ENCODE results near the gene PPM1J. TPM values are rescaled to one million over a fixed set of nuclear protein-coding genes. Genes with fewer than 3 reads are reported as not detected.

Gene PPM1J
- total and polyA plus RNA-seq, 2 of the 8 experiments (the other 6 are each of a cell fraction or from before 2014, with no cell fraction given): 19.4 to 31.6 TPM

GRCh38 chr1:112754116-112754628 lies 39.0 kb upstream of the PPM1J start:
- Histone ChIP-seq H2AK5ac (ENCODE audit: low read depth, low read length) (no peak overlapping the region), H3K79me2 (ENCODE audit: control insufficient read depth in 1 of 2, insufficient read depth in 2 of 2, low read length in 2 of 2) (no peaks in the 10 kb centered on the region), H3K56ac (replicated peaks; ENCODE audit: insufficient read length, low read depth, low read length) (no peak overlapping the region), H2BK12ac (ENCODE audit: low read depth, low read length) (no peak overlapping the region), H3K27me3 (replicated peaks in 1 of 4; ENCODE audit: control insufficient read depth in 3 of 4, extremely low read depth in 1 of 4, insufficient read depth in 3 of 4, low read length in 3 of 4) (no peaks in the 10 kb centered on the region; a peak in 1 of 7 replicates), H3K4ac (replicated peaks; ENCODE audit: insufficient read length, low read depth, low read length) (no peak overlapping the region), H4K20me1 (replicated peaks in 1 of 2; ENCODE audit: control insufficient read depth in 1 of 2, insufficient read depth in 2 of 2, low read length in 2 of 2) (no peaks in the 10 kb centered on the region), H2BK5ac (ENCODE audit: low read depth, low read length) (no peak overlapping the region), H3K36me3 (ENCODE audit: control insufficient read depth in 2 of 4, insufficient read depth in 4 of 4, low read length in 3 of 4) (no peaks in the 10 kb centered on the region), H3K9me3 (ENCODE audit: insufficient read depth in 2 of 2, low read depth in 1 of 2, low read length in 1 of 2) (peaks cover 0 to 5% of the 10 kb centered on the region in 2 experiments; a peak in 1 of 4 replicates), H3K18ac (ENCODE audit: extremely low read depth, low read length) (no peak overlapping the region), H3K4me2 (ENCODE audit: insufficient read depth in 1 of 2, low read depth in 2 of 2, low read length in 2 of 2) (no peak overlapping the region), H4K91ac (replicated peaks; ENCODE audit: insufficient read length, low read length) (no peak overlapping the region), H3K9ac (replicated peaks in 1 of 4; ENCODE audit: extremely low read depth in 1 of 4, low read depth in 3 of 4, low read length in 3 of 4) (no peak overlapping the region), H4K5ac (ENCODE audit: insufficient read length, low read depth, low read length) (no peak overlapping the region), H3K27ac (ENCODE audit: low read depth, low read length) (no peak overlapping the region), H2BK15ac (ENCODE audit: low read length) (no peak overlapping the region), H3K4me1 (replicated peaks in 1 of 4; ENCODE audit: control insufficient read depth in 3 of 4, insufficient read depth in 4 of 4, low read length in 3 of 4) (no peaks in the 10 kb centered on the region), H3K23me2 (ENCODE audit: low read depth, low read length) (no peaks in the 10 kb centered on the region), H2AFZ (ENCODE audit: low read length) (no peak overlapping the region), H3K4me3 (ENCODE audit: extremely low read depth in 1 of 4, insufficient read depth in 2 of 4, low read depth in 3 of 4, low read length in 4 of 4) (no peak overlapping the region), H3K14ac (ENCODE audit: insufficient read length) (no peak overlapping the region), H2BK20ac (ENCODE audit: low read length) (0 out of 2 replicates have a peak overlapping the region, but pooled peaks have one; percentile 7), H3K23ac (ENCODE audit: insufficient read length) (no peak overlapping the region), H2BK120ac (replicated peaks; ENCODE audit: low read depth, low read length) (no peak overlapping the region), H4K8ac (ENCODE audit: extremely low read depth, insufficient read depth, low read length) (no peak overlapping the region), H3K79me1 (ENCODE audit: low read depth, low read length) (no peaks in the 10 kb centered on the region)
- ChIA-PET CTCF (ENCODE audit: partially characterized antibody) (interaction anchor here (0.8 to 3.4 kb wide), 6 partner anchors 10 to 50 kb away, joined by 3 to 16 read pairs (median 6); no protein-coding TSS in a partner anchor), POLR2A (ENCODE audit: partially characterized antibody) (interaction anchor here (1.6 kb wide), 1 partner anchor 43 kb away, joined by 3 read pairs; no protein-coding TSS in a partner anchor)
- FAIRE-seq (no peak), DNase-seq (ENCODE audit: low read depth in 1 of 2, low spot score in 2 of 2) (no peak)
- 0% methylated on average over 1 of the region's 1 CpG; no CpG with 5 or more reads in 1 of the 2 experiments for WGBS, 2 experiments (ENCODE audit: extremely low coverage in 1 of 2, insufficient coverage in 1 of 2, insufficient read length in 1 of 2, insufficient replicate concordance in 2 of 2, low coverage in 1 of 2, low lambda C conversion rate in 2 of 2, missing lambda C conversion rate in 1 of 2)
- TF ChIP-seq CTCF (IDR thresholded peaks at IDR 0.05; ENCODE audit: control extremely low read depth in 1 of 3, insufficient read depth in 1 of 3, low read depth in 1 of 3, low read length in 3 of 3): no peak
- TF ChIP-seq HDAC2 (IDR thresholded peaks at IDR 0.05; ENCODE audit: borderline replicate concordance in 1 of 2, low read depth in 2 of 2, low read length in 2 of 2): no peak
- TF ChIP-seq NANOG (IDR thresholded peaks at IDR 0.05; ENCODE audit: insufficient read depth, low read depth, low read length, poor library complexity, severe bottlenecking): no peak
- TF ChIP-seq, protein P1, sequence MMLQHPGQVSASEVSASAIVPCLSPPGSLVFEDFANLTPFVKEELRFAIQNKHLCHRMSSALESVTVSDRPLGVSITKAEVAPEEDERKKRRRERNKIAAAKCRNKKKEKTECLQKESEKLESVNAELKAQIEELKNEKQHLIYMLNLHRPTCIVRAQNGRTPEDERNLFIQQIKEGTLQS (IDR thresholded peaks at IDR 0.05; ENCODE audit: insufficient read depth, low read depth, low read length): no peak
- TF ChIP-seq RFX5 (IDR thresholded peaks at IDR 0.05; ENCODE audit: borderline replicate concordance, low read depth, low read length): no peak
- TF ChIP-seq, protein P2, sequence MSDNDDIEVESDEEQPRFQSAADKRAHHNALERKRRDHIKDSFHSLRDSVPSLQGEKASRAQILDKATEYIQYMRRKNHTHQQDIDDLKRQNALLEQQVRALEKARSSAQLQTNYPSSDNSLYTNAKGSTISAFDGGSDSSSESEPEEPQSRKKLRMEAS (IDR thresholded peaks at IDR 0.05): no peak
- no peak for TF ChIP-seq SIX5 (IDR thresholded peaks at IDR 0.05; ENCODE audit: low read depth, low read length)
- no peak for TF ChIP-seq RNF2 (IDR thresholded peaks at IDR 0.05; ENCODE audit: borderline replicate concordance, low read depth, low read length, missing control alignments, poor library complexity, severe bottlenecking)

Measured in H1 (cell line).